Activated T-cell treated with anti-CD3 and anti-CD28 coated beads, Interleukin-2, amount 50 U/mL, for 48 hours (primary cell): Measurements from ENCODE around the gene SON.
"Not testable (repeated sequence)": the region's sequence is repeated elsewhere in the genome, so short reads cannot be mapped to it uniquely, and the experiment has no call there.

Source experiments
- DNase-seq, 2 experiments: peaks; one replicate each; pipeline ENCODE4 v3.0.0-alpha.2; 2020

The SON gene

DNA sequence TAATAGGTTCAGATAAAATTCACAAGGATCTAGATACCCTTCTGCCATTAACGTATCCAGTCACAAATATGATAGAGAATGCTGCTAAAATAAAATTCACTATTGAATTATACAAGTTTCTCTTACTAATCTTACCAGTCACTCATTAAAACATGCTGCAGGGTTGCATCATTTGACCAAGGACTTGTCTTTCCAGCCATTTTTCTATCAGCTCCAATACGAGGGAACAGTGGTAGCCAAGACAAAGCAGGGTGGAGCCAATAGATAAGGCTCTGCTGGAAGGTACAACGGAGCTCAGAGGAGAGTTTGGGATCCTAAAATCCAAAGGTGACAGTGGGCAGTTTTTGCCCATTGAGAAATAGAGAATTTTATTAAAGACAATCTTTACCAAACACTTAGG, 41.6 kb downstream of the SON start:
- no peak for DNase-seq

DNA sequence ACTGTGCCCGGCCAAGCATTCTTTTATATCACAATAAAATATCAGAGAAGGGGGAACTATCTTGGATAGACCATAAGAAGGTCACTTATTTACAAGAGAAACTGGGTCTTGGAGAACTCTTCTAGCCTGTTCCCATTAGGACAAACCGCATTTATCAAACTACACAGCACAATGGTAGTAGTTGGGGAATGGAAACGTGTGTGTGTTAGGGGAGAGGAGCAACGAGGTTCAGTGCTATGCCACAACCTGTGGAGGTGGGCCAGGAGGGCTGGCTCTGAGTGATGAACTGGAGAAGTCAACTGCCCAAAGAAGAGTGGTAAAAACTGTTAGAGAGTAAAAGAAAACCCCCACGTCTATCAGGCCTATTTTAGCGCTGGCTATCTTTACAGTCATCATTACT, 44.1 kb downstream of the SON start:
- DNase-seq = no peak

DNA sequence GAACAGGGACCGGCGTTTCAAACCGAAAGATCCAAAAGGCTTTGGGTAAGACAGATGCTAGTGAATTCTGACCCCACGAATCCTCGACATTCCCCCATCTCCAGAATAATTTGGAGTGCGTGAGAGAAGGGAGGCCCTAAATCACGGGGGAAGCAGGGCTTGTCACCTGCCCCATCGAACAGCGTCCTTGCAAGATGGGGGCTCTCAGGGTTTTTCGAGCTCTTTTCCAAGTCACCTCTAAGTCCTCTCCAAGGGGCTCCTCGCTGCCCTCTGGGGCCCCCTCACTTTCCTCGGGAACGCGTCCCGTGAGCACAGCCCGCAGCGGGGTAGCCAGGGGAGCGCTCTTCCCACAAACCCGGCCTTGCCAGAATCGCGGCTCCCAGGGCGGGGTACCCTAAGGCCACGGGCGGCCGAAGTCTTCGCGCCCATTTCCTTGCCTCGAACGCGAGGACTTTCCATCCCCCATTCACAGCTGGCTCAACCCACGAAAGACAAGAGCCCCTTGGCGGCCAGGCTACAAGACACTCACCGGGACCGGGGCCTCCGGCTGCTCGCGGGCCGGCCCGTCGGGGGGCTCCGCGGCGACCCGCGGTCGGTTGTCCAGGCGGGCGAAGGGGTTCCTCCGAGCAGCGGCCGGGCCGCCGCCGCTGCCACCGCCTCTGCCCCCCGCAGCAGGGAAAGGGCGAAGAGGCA, 45.1 kb downstream of the SON start:
- DNase-seq = no peak

DNA sequence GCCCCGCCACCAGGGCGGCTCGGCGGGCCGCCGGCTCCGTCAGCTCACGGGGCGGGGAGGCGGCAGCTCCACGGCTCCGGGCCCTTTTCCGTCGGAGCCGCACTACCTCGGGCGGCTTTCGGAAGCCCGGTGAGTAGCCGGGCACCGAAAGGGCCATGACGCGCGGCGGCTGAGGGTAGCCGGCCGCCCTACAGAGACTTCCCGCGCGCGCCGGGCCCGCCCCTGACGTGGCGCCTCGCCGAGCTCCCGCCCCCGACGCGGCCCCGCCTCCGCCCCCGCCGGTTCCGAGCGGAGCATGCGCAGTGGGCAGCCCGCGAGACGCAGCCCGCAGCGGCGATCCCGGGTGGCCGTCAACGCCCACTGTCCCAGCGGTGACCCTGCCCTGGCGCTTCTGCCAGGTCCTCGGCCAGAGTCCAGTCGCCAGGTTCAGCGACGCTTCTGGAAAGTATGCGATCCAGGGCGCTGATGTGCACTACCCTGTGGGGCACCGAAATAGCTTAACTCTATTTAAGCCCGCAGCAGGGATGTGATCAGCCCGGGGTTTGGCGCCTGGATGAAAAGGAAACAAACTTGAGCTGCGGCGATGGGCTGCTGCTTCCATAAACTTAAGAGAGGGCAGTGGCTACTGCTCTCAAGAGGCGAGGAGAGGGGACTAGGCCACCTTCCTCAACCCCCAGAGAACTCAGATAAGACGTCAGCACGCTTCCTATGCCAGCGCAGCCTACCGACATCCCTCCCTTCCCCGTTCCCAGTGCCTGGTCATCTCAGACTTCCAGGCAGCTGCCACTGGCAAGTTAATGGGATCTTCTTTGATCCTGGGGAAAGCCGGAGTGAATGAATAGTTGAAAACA, 45.9 kb downstream of the SON start, which contains the start of gene DONSON:
TSS of gene DONSON (minus strand) at position 200 of the 851 bp plus-strand sequence. CDS start at position 157, 43 bp downstream.
- peak; percentile 91 to 94 for DNase-seq

DNA sequence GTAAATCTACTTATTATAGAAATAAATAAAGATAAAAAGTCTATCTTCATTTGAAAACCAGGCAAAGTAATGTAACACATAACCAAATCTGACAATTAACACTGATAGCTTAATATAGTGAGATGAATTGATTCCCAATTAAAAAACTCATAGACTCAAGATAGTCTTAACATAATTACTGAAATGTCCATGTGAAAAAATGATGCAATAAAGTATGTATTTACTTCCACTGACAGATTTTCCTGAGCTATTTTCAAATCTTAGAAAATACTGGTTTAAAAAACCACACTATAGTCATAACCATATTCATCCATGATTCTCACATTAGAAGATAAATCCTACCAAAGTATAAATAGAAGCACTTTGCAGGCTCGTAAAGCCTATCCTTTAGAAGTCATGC, 55.2 kb downstream of the SON start:
- DNase-seq = no peak

DNA sequence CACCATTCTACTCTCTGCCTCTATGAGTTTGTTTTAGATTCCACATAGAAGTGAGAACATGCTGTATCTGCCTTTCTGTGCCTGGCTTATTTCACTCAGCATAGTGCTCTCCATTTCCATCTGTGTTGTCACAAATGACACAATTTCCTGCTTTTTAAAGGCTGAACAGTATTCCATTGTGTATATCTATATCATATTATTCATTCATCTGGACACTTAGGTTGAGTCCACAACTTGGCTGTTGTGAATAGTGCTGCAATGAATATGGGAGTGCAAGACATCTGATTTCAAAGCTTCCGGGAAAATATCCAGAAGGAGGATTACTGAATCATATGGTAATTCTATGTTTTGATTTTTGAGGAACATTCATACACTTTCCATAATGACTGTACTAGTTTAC, 65.7 kb downstream of the SON start:
- DNase-seq = no peak

DNA sequence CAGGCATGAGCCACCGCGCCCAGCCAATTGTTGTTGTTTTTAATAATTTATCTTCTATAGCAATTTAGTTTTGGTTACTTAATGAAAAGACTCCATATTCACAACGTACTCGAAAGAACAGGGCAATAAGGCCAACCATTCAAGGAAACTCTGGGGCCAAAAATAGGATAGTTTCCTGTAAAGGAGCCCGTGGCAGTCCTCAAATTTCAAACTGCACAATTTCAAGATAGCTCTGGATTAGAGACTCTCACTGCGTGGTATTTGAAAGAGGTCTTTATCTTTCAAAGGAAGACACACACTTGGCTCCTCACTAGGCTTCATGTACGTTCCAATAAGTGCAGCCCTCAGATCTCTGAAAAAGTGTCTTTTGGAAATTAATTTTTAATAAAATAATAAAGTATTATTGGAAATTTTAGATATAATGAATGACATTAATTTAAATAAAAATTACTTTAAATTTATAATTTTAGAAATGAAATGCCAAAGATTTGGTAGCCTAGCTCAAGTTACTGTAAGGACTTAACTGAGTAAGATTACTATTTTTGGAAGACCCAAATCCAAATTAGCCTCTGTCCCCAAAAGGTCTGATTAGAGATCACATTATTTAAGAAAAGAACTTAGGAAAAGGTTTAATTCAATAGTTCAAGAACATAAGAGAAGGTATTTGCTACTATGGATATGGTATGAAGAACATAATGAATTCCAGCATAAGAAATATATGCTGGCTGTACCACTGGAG, 68.3 kb downstream of the SON start:
- DNase-seq = no peak

DNA sequence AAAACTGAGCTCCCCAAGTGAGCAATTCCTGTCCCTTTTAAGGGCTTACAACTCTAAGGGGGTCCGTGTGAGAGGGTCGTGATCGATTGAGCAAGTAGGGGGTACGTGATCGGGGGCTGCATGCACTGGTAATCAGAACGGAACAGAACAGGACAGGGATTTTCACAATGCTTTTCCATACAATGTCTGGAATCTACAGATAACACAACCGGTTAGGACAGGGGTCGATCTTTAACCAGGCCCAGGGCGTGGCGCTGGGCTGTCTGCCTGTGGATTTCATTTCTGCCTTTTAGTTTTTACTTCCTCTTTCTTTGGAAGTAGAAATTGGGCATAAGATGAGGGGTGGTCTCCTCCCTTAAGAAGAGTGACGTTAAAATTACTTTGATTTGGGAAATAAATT, 74.7 kb downstream of the SON start:
- not testable (repeated sequence) for DNase-seq

DNA sequence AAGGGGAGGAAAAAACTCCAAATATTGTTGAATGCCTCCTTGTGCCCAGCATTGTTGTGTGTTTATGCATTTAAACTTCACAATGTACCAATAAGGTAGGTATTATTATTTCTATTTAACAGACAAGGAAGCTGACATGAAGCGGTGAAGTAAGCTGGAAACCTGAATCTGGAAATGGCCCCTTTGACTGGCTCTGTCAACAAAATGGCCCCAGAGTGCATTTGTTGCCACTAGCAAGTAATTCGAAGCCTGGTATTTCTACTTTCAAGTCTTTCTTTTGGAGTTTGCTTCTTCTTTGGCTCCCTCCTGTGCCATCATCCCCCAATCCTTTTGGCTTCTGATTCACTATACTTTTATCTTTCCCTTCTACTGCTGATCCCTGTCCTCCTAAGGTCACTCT, 75.6 kb downstream of the SON start:
- no peak for DNase-seq

DNA sequence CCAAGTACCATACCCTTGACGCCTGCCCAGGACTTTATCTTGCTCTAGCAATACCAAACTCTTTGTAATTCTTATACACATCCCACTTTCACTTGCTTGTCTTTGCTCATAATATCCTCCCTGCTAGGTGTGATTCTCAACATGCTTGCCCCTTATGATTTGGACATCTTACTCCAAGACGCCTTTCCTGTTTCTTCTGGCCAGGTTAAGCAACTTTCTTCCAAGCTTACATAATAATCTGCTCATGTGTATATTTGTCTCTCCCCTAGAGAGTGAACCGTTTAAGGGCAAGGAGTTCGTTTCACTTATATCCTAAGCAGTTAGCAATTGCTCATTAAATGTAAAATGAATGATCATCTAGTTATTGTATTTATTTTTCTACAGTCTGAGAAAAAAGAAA, 76.9 kb downstream of the SON start:
- DNase-seq = no peak

DNA sequence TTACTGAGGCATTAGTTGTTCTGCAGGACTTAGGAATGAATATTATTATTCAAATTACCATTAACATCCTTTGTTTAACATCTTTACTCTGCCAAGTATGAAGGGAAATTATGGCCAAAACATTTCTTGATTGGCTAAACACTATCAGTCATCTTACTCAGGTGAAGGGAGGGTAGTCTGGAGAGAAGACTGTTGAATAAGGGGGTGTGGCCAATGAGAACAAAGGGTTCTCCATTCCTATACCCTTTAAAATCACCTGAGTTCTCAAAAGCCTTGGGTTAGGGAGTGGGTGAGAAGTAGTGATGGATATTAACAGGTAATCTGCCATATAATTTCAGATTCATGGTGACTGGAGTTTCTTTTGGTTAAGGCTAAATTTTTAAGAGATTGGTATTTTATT, 79.4 kb downstream of the SON start:
- no peak for DNase-seq

DNA sequence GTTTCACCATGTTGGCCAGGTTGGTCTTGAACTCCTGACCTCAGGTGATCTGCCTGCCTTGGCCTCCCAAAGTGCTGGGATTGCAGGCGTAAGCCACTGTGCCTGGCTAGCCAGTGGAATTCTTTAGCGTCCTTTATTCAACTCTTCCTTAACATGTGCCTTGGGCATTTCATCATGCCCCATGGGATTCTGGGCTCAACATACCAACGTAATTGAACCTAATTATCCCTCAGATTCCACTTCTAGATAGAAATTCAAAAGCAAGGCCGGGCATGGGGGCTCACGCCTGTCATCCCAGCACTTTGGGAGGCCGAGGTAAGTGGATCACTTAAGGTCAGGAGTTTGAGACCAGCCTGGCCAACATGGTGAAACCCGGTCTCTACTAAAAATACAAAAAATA, 83.3 kb downstream of the SON start:
- DNase-seq = not testable (repeated sequence)
